Right atrium auricular region (tissue), 2 donors: ENCODE data around the gene FRRS1. TPM values are rescaled to one million over a fixed set of nuclear protein-coding genes. Genes with fewer than 3 reads are reported as not detected.

Source experiments
- DNase-seq: peaks from one replicate; pipeline ENCODE4 v3.0.0-alpha.2; 2019; ENCODE audit warnings: low spot score
- H3K27ac ChIP-seq, 2 donors: fragments of 200-600 bp; sonication (generic); 1 replicate in 1 of 2; 2 replicates in 1 of 2; pipeline ENCODE4 v1.5.1; 2016 to 2019
- H3K27me3 ChIP-seq, 2 donors: fragments of 200-600 bp; sonication (generic); one replicate each; pipeline versions ENCODE4 v1.5.1 to v1.6.0; 2017 to 2019
- H3K36me3 ChIP-seq: fragments of 200-600 bp; sonication (generic); one replicate; pipeline ENCODE4 v1.5.1; 2016
- H3K4me1 ChIP-seq, 2 donors: fragments of 200-600 bp; sonication (generic); one replicate each; pipeline versions ENCODE4 v1.5.1 to v1.6.0; 2017 to 2019
- H3K4me3 ChIP-seq, 2 donors: fragments of 200-600 bp; sonication (generic); 1 replicate in 1 of 2; 2 replicates in 1 of 2; pipeline ENCODE4 v1.5.1; 2017 to 2019; ENCODE audit warnings: mild to moderate bottlenecking in 1 of 2, moderate library complexity in 1 of 2
- H3K9me3 ChIP-seq, 2 donors: fragments of 200-600 bp; sonication (generic); one replicate each; pipeline ENCODE4 v1.5.1; 2019
- CTCF ChIP-seq, 2 donors: fragments of 200-600 bp; sonication (generic); IDR thresholded peaks; one replicate each; pipeline ENCODE4 v1.5.1; 2019; ENCODE audit warnings: antibody characterized with exemption in 2 of 2
- total RNA-seq, 2 donors: library from RNA; depleted of rRNA; stranded (reverse); fragments of >200 nt; gene quantifications; one replicate each; pipeline ENCODE4 v1.1.0, GENCODE V29; 2016

Gene FRRS1
- total RNA-seq, 2 donors from 2014 or later = 3.4 to 3.5 TPM

- Histone ChIP-seq H3K36me3 (peaks cover 15% of the 10 kb centered on the region), H3K4me1 (peaks cover 0 to 54% of the 10 kb centered on the region in 2 donors), H3K4me3 (no peak overlapping the region), H3K9me3 (no peaks in the 10 kb centered on the region), H3K27me3 (no peaks in the 10 kb centered on the region), H3K27ac (peak overlapping the region; percentile 57 to 83)
- DNase-seq = no peak
- peak in 1 of 2 donors; percentile 29 for TF ChIP-seq CTCF (IDR thresholded peaks at IDR 0.05)
Measured at GRCh38 chr1:99681583-99681982, 84.9 kb downstream of the FRRS1 start.

GRCh38 chr1:99680270-99680669 is 86.2 kb downstream of the FRRS1 start:
- Histone ChIP-seq H3K9me3 (no peaks in the 10 kb centered on the region), H3K4me1 (peaks cover 0 to 54% of the 10 kb centered on the region in 2 donors), H3K27ac (peak overlapping the region; percentile 44 to 83), H3K27me3 (no peaks in the 10 kb centered on the region), H3K4me3 (no peak overlapping the region), H3K36me3 (peaks cover 14% of the 10 kb centered on the region)
- no peak for DNase-seq
- no peak for TF ChIP-seq CTCF (IDR thresholded peaks at IDR 0.05)

GRCh38 chr1:99677416-99677815 is 89.0 kb downstream of the FRRS1 start:
- H3K9me3 ChIP-seq = no peaks in the 10 kb centered on the region
- TF ChIP-seq CTCF (IDR thresholded peaks at IDR 0.05) = no peak
- H3K4me3 ChIP-seq = no peak overlapping the region
- H3K36me3 ChIP-seq = peaks cover 15% of the 10 kb centered on the region
- H3K4me1 ChIP-seq = peaks cover 0 to 69% of the 10 kb centered on the region in 2 donors
- peak overlapping the region; percentile 21 to 83 for H3K27ac ChIP-seq
- no peaks in the 10 kb centered on the region for H3K27me3 ChIP-seq
- no peak for DNase-seq

- no peak for TF ChIP-seq CTCF (IDR thresholded peaks at IDR 0.05)
- DNase-seq = no peak
- H3K4me1 ChIP-seq = peaks cover 0 to 69% of the 10 kb centered on the region in 2 donors
- no peaks in the 10 kb centered on the region for H3K27me3 ChIP-seq
- peak overlapping the region in 1 of 2 donors; percentile 83 for H3K27ac ChIP-seq
- peaks cover 15% of the 10 kb centered on the region for H3K36me3 ChIP-seq
- no peak overlapping the region for H3K4me3 ChIP-seq
- H3K9me3 ChIP-seq = no peaks in the 10 kb centered on the region
Measured at GRCh38 chr1:99676876-99677275, 89.6 kb downstream of the FRRS1 start.

GRCh38 chr1:99675994-99676393 is 90.4 kb downstream of the FRRS1 start:
- no peaks in the 10 kb centered on the region for H3K27me3 ChIP-seq
- peaks cover 15% of the 10 kb centered on the region for H3K36me3 ChIP-seq
- no peak overlapping the region for H3K4me3 ChIP-seq
- no peaks in the 10 kb centered on the region for H3K9me3 ChIP-seq
- peak overlapping the region in 1 of 2 donors; percentile 83 for H3K27ac ChIP-seq
- peaks cover 0 to 72% of the 10 kb centered on the region in 2 donors for H3K4me1 ChIP-seq
- DNase-seq = no peak
- no peak for TF ChIP-seq CTCF (IDR thresholded peaks at IDR 0.05)

- no peaks in the 10 kb centered on the region for H3K9me3 ChIP-seq
- H3K36me3 ChIP-seq = peaks cover 18% of the 10 kb centered on the region
- TF ChIP-seq CTCF (IDR thresholded peaks at IDR 0.05) = no peak
- peaks cover 0 to 75% of the 10 kb centered on the region in 2 donors for H3K4me1 ChIP-seq
- no peak overlapping the region for H3K4me3 ChIP-seq
- peak overlapping the region; percentile 6 to 83 for H3K27ac ChIP-seq
- no peaks in the 10 kb centered on the region for H3K27me3 ChIP-seq
- no peak for DNase-seq
Measured at GRCh38 chr1:99675292-99675691, 91.1 kb downstream of the FRRS1 start.
